Mammary epithelial cell (primary cell): ENCODE results near the gene OPRM1.

Experiments
- CTCF ChIP-seq, 2 donors: IDR thresholded peaks in 1 of 2; conservative IDR thresholded peaks in 1 of 2; 2 replicates each; pipeline ENCODE4 v1.5.1; 2011 to 2012; ENCODE audit warnings: inconsistent platforms in 2 of 2, low read length in 2 of 2, mild to moderate bottlenecking in 2 of 2, control low read depth in 1 of 2, low read depth in 1 of 2; ENCODE audit not compliant: insufficient read depth in 1 of 2; ENCODE audit errors: extremely low read depth in 1 of 2
- EZH2 ChIP-seq: IDR thresholded peaks from 2 replicates; pipeline ENCODE4 v1.6.1; 2012; ENCODE audit warnings: low read length, inconsistent platforms, borderline replicate concordance

GRCh38 chr6:154209555-154209954 is 170.5 kb downstream of the OPRM1 start:
- TF ChIP-seq CTCF (conservative IDR thresholded peaks at IDR 0.05 in 1 of 2, IDR thresholded peaks at IDR 0.05 in 1 of 2; ENCODE audit: extremely low read depth in 1 of 2, insufficient read depth in 1 of 2, low read depth in 1 of 2, low read length in 2 of 2) = no peak
- no peak for TF ChIP-seq EZH2
